Measurements from ENCODE around the gene PRR23E.

Gene PRR23E, protein sequence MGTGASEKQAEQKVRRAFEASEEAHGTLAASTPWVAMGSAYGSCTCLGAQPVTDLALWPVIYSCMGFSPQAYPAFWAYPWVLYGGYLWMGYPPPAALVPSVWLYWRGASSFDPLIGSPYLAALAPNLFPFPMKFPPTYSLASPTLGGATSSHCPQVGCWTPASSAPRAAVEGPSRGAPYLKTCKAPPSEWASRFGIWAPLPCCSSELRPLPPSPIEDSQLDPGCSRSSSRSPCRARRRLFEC

DNA sequence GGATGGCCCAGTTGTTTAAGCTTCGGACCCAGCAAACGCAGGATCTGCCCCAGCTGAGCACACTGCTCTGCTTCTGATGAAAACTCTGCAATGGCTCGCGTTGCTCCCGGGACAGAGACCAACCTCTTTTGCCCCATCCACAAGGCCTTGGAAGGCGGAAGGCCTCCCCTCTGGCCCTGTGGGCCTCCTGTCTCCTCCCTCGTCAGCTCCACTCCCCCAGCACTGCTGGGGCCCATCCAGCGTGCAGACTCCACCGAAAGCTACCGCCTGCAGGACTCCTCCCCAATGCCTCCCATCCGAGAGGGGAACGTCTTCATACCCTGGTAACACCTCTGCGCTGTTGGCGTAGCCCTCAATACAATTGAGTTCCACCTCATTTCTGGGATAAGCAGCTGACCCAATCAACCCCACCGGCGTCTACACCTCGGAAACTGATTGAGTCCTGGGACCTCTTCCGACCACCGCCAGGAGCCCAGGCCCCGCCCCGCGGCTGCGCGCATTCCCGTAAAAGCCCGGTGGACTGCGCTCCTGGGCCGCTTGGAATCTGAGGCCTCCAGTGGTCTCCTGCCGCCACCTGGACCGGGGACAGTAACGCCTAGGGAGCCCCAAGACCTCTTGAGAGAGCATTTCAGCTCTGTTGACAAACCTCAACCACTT lies at the start of gene PRR23E:
Gene PRR23E, plus strand, starts transcription at position 556 of the 657 bp plus-strand sequence. CDS start 3,555 bp downstream, outside the sequence.
- no peak within 1 kb of the TSS for H3K9ac ChIP-seq (ENCODE audit: low read length)
- H3K9me3 ChIP-seq (ENCODE audit: control insufficient read depth, low read length): no peaks in the 10 kb centered on the region
- H3K4me1 ChIP-seq (ENCODE audit: control insufficient read depth, insufficient read depth, low read length): no peaks in the 10 kb centered on the region
- H3K27me3 ChIP-seq (ENCODE audit: control insufficient read depth, insufficient read depth, low read length): peaks cover 10% of the 10 kb centered on the region
- no peaks in the 10 kb centered on the region for H3K36me3 ChIP-seq (ENCODE audit: control insufficient read depth, insufficient read depth, low read length)
- H3K4me3 ChIP-seq (ENCODE audit: low read length): no peak within 1 kb of the TSS

DNA sequence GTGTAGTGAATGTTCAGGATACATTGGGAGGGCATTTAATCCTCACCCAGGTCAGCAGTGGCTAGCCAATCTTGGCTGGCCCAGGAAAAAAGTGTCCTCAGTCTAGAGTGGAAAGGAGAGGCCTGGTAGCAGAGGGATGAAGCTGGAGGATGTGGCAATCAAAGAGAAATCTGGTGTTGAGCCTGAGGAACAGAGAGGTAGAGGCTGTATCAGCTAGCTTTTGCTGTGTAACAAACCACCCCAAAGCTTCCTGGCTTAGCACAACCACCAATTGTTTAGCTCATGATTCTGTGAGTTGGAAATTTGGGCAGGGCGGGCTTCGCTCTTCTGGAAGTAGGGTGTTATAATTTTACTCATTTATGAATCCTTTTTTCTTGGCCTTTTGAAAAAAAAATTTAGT lies 49.8 kb upstream of the PRR23E start:
- Histone ChIP-seq H3K4me1 (ENCODE audit: control insufficient read depth, insufficient read depth, low read length) (peaks cover 37% of the 10 kb centered on the region), H3K36me3 (ENCODE audit: control insufficient read depth, insufficient read depth, low read length) (no peaks in the 10 kb centered on the region), H3K9me3 (ENCODE audit: control insufficient read depth, low read length) (no peaks in the 10 kb centered on the region), H3K9ac (ENCODE audit: low read length) (no peak overlapping the region), H3K4me3 (ENCODE audit: low read length) (no peak overlapping the region), H3K27me3 (ENCODE audit: control insufficient read depth, insufficient read depth, low read length) (peaks cover 31% of the 10 kb centered on the region)

DNA sequence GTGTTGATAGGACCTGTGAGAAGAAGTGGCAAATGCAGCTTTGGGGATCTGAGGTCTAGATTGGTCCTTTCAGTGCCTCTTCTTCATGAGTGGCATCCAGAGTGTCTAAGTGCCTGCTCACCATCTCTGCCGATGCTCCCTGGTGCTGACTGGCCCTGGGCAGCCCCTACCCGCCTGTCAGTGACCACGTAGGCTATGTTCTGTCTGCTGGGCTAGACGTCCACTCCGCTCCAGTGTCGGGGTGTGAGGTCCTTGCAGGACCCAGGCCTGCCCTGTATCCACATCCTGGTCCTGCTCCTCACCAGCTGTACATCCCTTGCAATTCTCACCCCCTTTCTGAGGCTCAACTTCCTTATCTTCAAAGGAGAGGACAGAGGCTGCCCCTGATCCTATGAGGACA lies 48.3 kb upstream of the PRR23E start:
- Histone ChIP-seq H3K27me3 (ENCODE audit: control insufficient read depth, insufficient read depth, low read length) (peaks cover 27% of the 10 kb centered on the region), H3K9me3 (ENCODE audit: control insufficient read depth, low read length) (no peaks in the 10 kb centered on the region), H3K36me3 (ENCODE audit: control insufficient read depth, insufficient read depth, low read length) (no peaks in the 10 kb centered on the region), H3K4me1 (ENCODE audit: control insufficient read depth, insufficient read depth, low read length) (peaks cover 22% of the 10 kb centered on the region), H3K9ac (ENCODE audit: low read length) (no peak overlapping the region), H3K4me3 (ENCODE audit: low read length) (no peak overlapping the region)

GRCh38 chr3:127145266-127145665 lies 47.7 kb upstream of the PRR23E start:
- H3K27me3 ChIP-seq (ENCODE audit: control insufficient read depth, insufficient read depth, low read length): peaks cover 27% of the 10 kb centered on the region
- no peak overlapping the region for H3K4me3 ChIP-seq (ENCODE audit: low read length)

GRCh38 chr3:127147291-127147885 lies 45.5 kb upstream of the PRR23E start:
- Histone ChIP-seq H3K4me3 (ENCODE audit: low read length) (no peak overlapping the region), H3K4me1 (ENCODE audit: control insufficient read depth, insufficient read depth, low read length) (peaks cover 10% of the 10 kb centered on the region), H3K27me3 (ENCODE audit: control insufficient read depth, insufficient read depth, low read length) (peaks cover 21% of the 10 kb centered on the region), H3K9ac (ENCODE audit: low read length) (no peak overlapping the region), H3K36me3 (ENCODE audit: control insufficient read depth, insufficient read depth, low read length) (no peaks in the 10 kb centered on the region), H3K9me3 (ENCODE audit: control insufficient read depth, low read length) (no peaks in the 10 kb centered on the region)

More at GRCh38 chr3:127145266-127145665, 47.7 kb upstream of the PRR23E start:
- Histone ChIP-seq H3K4me1 (ENCODE audit: control insufficient read depth, insufficient read depth, low read length) (peaks cover 22% of the 10 kb centered on the region), H3K9ac (ENCODE audit: low read length) (no peak overlapping the region), H3K36me3 (ENCODE audit: control insufficient read depth, insufficient read depth, low read length) (no peaks in the 10 kb centered on the region), H3K9me3 (ENCODE audit: control insufficient read depth, low read length) (no peaks in the 10 kb centered on the region)

DNA sequence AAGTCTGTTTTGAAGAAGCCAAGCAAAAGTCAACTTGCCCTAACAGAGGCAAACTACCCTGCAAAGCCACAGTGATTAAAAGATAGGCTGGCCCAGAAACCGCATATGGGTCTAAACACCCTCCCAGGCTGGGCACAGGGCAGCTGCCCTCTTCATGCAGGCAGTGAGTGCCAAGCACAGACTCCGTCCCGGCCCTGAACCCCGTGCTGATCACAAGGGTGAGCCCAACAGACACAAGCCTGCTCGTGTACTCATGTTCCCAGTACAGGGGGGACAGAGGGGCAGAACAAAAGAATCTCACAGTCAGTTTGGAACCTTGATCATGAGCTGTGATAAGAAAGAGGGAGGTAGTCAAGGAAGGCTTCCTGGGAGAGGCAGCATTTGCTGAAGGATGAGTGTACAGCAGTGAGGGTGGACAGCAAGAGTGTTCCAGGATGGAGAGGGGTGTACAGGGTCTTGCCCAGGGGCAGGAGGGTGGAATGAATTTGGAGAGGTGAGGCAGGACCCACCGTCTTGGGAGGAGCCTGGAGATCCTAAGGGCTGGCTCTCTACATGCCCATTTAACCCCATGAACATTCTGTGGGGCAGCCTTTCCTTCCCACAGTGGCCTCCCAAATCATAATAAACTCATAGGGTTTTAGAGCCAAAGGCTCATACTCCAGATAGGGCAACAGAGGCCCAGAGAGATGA lies 43.2 kb upstream of the PRR23E start:
- no peak overlapping the region for H3K9ac ChIP-seq (ENCODE audit: low read length)
- peaks cover 17% of the 10 kb centered on the region for H3K27me3 ChIP-seq (ENCODE audit: control insufficient read depth, insufficient read depth, low read length)
- no peaks in the 10 kb centered on the region for H3K36me3 ChIP-seq (ENCODE audit: control insufficient read depth, insufficient read depth, low read length)
- H3K4me3 ChIP-seq (ENCODE audit: low read length): no peak overlapping the region
- H3K9me3 ChIP-seq (ENCODE audit: control insufficient read depth, low read length): no peaks in the 10 kb centered on the region
- H3K4me1 ChIP-seq (ENCODE audit: control insufficient read depth, insufficient read depth, low read length): peaks cover 3% of the 10 kb centered on the region

- Histone ChIP-seq H3K4me3 (ENCODE audit: low read length) (no peak overlapping the region), H3K9ac (ENCODE audit: low read length) (no peak overlapping the region), H3K9me3 (ENCODE audit: control insufficient read depth, low read length) (no peaks in the 10 kb centered on the region), H3K4me1 (ENCODE audit: control insufficient read depth, insufficient read depth, low read length) (peaks cover 3% of the 10 kb centered on the region), H3K36me3 (ENCODE audit: control insufficient read depth, insufficient read depth, low read length) (no peaks in the 10 kb centered on the region), H3K27me3 (ENCODE audit: control insufficient read depth, insufficient read depth, low read length) (peaks cover 14% of the 10 kb centered on the region)
These were observed 42.2 kb upstream of the PRR23E start for GRCh38 chr3:127150513-127151250.

DNA sequence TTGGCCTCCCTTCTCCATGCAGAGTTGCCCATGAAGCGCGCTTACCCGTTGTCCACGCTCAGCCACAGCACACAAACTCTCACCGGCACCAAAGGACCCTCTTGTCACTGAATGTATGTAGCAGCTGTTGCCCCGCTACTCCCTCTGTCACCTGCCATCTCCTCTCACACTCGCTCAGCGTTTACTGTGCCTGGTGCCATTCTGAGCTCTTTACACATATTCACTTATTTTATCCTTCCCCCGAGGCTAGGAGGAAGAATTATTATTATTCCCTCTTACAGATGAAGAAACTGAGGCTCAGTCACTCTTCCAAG lies 41.7 kb upstream of the PRR23E start:
- H3K27me3 ChIP-seq (ENCODE audit: control insufficient read depth, insufficient read depth, low read length): peaks cover 14% of the 10 kb centered on the region
- H3K4me1 ChIP-seq (ENCODE audit: control insufficient read depth, insufficient read depth, low read length): peaks cover 3% of the 10 kb centered on the region
- no peak overlapping the region for H3K4me3 ChIP-seq (ENCODE audit: low read length)
- no peak overlapping the region for H3K9ac ChIP-seq (ENCODE audit: low read length)
- no peaks in the 10 kb centered on the region for H3K36me3 ChIP-seq (ENCODE audit: control insufficient read depth, insufficient read depth, low read length)
- H3K9me3 ChIP-seq (ENCODE audit: control insufficient read depth, low read length): no peaks in the 10 kb centered on the region

DNA sequence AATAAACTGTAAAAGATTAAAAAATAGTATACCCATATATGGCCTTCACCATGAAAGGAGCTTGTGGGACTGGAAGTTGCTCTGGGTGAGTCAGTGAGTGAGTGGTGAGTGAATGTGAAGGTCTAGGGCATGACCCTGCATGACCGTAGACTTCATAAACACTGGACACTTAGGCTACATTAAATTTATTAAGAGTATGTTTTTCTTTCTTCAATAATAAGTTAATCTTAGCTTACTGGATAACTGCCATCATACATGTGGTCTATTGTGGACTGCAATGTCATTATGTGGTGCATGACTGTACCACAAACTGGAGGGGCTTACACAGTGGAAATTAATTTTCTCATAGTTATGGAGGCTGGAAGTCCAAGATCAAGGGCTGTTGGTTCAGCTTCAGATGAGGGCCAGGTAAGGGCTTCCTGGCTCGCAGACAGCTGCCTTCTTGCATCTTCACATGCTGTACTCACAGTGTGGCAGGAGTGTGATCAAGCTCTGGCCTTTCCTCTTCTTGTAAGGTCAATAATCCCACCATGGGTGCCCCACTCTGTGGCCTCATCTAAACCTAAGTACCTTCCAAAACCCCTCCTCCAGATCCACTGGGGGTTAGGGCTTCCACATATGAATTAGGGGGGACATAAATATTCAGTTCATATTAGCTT lies 40.8 kb upstream of the PRR23E start:
- H3K4me1 ChIP-seq (ENCODE audit: control insufficient read depth, insufficient read depth, low read length): peaks cover 3% of the 10 kb centered on the region
- no peaks in the 10 kb centered on the region for H3K9me3 ChIP-seq (ENCODE audit: control insufficient read depth, low read length)
- no peak overlapping the region for H3K9ac ChIP-seq (ENCODE audit: low read length)
- no peak overlapping the region for H3K4me3 ChIP-seq (ENCODE audit: low read length)
- H3K27me3 ChIP-seq (ENCODE audit: control insufficient read depth, insufficient read depth, low read length): peaks cover 19% of the 10 kb centered on the region
- H3K36me3 ChIP-seq (ENCODE audit: control insufficient read depth, insufficient read depth, low read length): no peaks in the 10 kb centered on the region

DNA sequence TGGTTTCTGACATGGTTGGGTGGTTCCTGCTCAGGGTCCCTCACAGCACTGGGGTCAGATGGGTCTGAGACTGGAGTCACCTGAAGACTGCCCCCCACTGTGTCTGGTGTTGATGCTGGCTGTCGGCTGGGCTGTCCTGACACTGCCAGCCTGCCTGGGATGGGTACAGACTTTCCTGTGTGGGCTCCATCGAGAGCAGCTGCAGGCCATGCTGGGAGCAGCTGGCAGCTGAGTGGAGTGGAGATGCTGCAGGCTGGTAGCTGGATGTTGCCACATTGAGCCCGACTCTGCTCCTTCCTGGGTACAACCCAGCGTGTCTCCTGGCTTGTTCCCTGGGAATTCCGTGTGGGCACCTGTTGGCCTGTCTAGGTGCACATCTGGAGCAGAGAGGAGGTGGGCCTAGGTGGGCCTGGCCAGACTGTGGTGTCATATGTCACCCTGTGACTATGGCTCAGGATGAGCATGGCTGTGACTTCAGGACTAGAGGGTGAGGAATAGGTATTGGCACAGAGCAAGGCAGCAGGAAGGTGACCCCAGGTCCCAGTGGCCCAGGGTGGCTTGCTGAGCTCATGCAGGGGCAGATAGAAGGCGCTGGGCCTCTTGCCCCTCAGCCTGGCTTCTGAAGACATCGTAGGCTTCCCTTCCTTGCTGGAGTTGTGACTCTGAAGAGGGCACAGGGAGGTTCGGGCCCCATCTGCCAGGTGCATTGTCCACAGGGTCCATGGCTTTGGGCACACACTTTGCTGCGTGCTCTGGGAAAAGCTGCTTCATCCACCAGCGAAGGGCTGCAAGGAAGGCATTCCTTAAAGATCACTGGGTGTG lies 40.0 kb upstream of the PRR23E start:
- no peak overlapping the region for H3K9ac ChIP-seq (ENCODE audit: low read length)
- H3K4me1 ChIP-seq (ENCODE audit: control insufficient read depth, insufficient read depth, low read length): peaks cover 3% of the 10 kb centered on the region
- no peak overlapping the region for H3K4me3 ChIP-seq (ENCODE audit: low read length)
- H3K27me3 ChIP-seq (ENCODE audit: control insufficient read depth, insufficient read depth, low read length): peaks cover 19% of the 10 kb centered on the region
- no peaks in the 10 kb centered on the region for H3K36me3 ChIP-seq (ENCODE audit: control insufficient read depth, insufficient read depth, low read length)
- H3K9me3 ChIP-seq (ENCODE audit: control insufficient read depth, low read length): no peaks in the 10 kb centered on the region

DNA sequence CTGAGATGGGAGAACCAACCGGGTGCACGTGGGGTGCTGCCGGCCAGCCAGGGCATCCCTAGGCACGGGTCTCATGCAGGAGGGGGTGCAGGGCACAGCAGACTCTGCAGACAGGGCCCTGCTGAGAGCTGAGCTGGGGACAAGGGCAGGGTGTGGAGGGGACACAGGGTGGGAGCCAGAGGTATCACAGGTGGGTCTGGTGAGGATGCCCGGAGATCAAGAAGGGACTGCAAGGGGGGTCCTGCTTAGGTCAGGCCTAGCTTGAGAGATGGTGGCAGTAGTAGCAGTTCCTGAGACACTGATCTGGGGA lies 39.5 kb upstream of the PRR23E start:
- Histone ChIP-seq H3K9me3 (ENCODE audit: control insufficient read depth, low read length) (no peaks in the 10 kb centered on the region), H3K27me3 (ENCODE audit: control insufficient read depth, insufficient read depth, low read length) (peaks cover 24% of the 10 kb centered on the region), H3K9ac (ENCODE audit: low read length) (no peak overlapping the region)

More for the DNA sequence above, 39.5 kb upstream of the PRR23E start:
- H3K36me3 ChIP-seq (ENCODE audit: control insufficient read depth, insufficient read depth, low read length): no peaks in the 10 kb centered on the region
- H3K4me1 ChIP-seq (ENCODE audit: control insufficient read depth, insufficient read depth, low read length): peaks cover 3% of the 10 kb centered on the region
- H3K4me3 ChIP-seq (ENCODE audit: low read length): no peak overlapping the region

All from mucosa of stomach (tissue), 1 donor.